DOHH2 (cell line): ENCODE data around the gene NRM.

Experiments used
- CTCF ChIP-seq: fragments of 200-600 bp; sonication (generic); IDR thresholded peaks from one replicate; pipeline ENCODE4 v1.5.1; 2014; ENCODE audit warnings: antibody characterized with exemption, mild to moderate bottlenecking, low read depth, low read length; ENCODE audit not compliant: poor library complexity, severe bottlenecking
- EZH2phosphoT487 ChIP-seq: fragments of 200-600 bp; sonication (generic); IDR thresholded peaks from 2 replicates; pipeline ENCODE4 v1.6.1; 2017; ENCODE audit warnings: borderline replicate concordance, mild to moderate bottlenecking, antibody characterized with exemption, low read length, moderate library complexity, mixed read lengths

- TF ChIP-seq EZH2phosphoT487, result no peak
- TF ChIP-seq CTCF, result no peak
Observed at GRCh38 chr6:30724906-30725667, 34.3 kb upstream of the NRM start.
